GM21528 (cell line): ENCODE data around the gene MLX.
"Not testable (repeated sequence)": the region's sequence is repeated elsewhere in the genome, so short reads cannot be mapped to it uniquely, and the experiment has no call there.

Experiments
- ATAC-seq: cut with Tn5 transposase; IDR thresholded peaks from one replicate; pipeline ENCODE4 v1.9.1; 2021; ENCODE audit warnings: mild to moderate bottlenecking, moderate library complexity; ENCODE audit not compliant: unreplicated experiment, low FRiP score

The MLX gene

GRCh38 chr17:42554250-42555121 lies 12.4 kb upstream of the MLX start:
- peak; percentile 68 for ATAC-seq

GRCh38 chr17:42555122-42555622 lies 11.7 kb upstream of the MLX start:
- ATAC-seq, result no peak

GRCh38 chr17:42555961-42556617 lies 10.8 kb upstream of the MLX start:
- not testable (repeated sequence) for ATAC-seq

- no peak for ATAC-seq
These were observed 7.8 kb upstream of the MLX start for GRCh38 chr17:42559075-42559474.

GRCh38 chr17:42560246-42560645 lies 6.7 kb upstream of the MLX start:
- no peak for ATAC-seq

- ATAC-seq, result no peak
These were observed 5.0 kb upstream of the MLX start, which contains the start of gene COASY for GRCh38 chr17:42561897-42562387. COASY (plus strand) TSS chr17:42562148; CDS start chr17:42562623, 475 bp downstream.

- ATAC-seq, result no peak
These were observed 4.3 kb upstream of the MLX start for GRCh38 chr17:42562388-42563142.

GRCh38 chr17:42563143-42563509 lies 3.8 kb upstream of the MLX start:
- ATAC-seq, result no peak

GRCh38 chr17:42563543-42563942 lies 3.4 kb upstream of the MLX start:
- ATAC-seq, result no peak

- ATAC-seq, result no peak
These were observed 3.0 kb upstream of the MLX start for GRCh38 chr17:42563950-42564349.

GRCh38 chr17:42564815-42565522 lies 1.9 kb upstream of the MLX start:
- ATAC-seq, result no peak

- ATAC-seq, result no peak
These were observed 1.2 kb upstream of the MLX start for GRCh38 chr17:42565523-42566214.

GRCh38 chr17:42566215-42566882 lies 551 bp upstream of the MLX start:
- no peak for ATAC-seq

GRCh38 chr17:42568341-42569111 lies 1.6 kb downstream of the MLX start:
- ATAC-seq, result no peak

GRCh38 chr17:42571435-42572225 lies 4.7 kb downstream of the MLX start:
- no peak for ATAC-seq

- ATAC-seq, result no peak
These were observed 6.2 kb downstream of the MLX start for GRCh38 chr17:42573095-42573494.

- ATAC-seq, result no peak
These were observed 7.6 kb downstream of the MLX start for GRCh38 chr17:42574463-42574862.

GRCh38 chr17:42577140-42577531 lies 10.2 kb downstream of the MLX start:
- ATAC-seq, result peak; percentile 2
